ENCODE data around the gene TBC1D23. TPM values are rescaled to one million over a fixed set of nuclear protein-coding genes. Genes with fewer than 3 reads are reported as not detected.

The TBC1D23 gene
- total and polyA plus RNA-seq, 2 experiments from 2014 or later = 22.4 to 34.4 TPM

DNA sequence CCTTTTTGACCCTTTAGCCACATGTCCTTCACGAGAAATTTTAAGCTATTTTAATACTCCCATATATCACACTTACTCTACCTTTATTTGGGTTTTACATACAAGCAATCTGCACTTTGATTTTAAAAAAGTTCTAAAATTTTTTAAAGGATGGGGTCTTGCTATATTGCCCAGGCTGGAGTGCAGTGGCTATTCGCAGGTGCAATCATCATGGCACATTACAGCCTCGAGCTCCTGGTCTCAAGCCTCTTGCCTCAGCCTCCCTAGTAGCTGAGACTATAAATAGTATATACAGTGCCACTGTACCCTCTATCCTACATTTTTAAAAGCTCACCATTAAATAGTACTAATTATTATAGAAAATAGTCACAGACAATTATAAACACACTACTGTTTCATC lies 103.6 kb downstream of the TBC1D23 start:
- peaks cover 3% of the 10 kb centered on the region for H3K27me3 Mint-ChIP-seq (ENCODE audit: insufficient read depth, low read depth, poor library complexity)
- H3K9me3 Mint-ChIP-seq = peaks cover 3% of the 10 kb centered on the region; the same call in 2 of the 3 replicates
- H3F3A ChIP-seq (replicated peaks; ENCODE audit: low read depth) = no peaks in the 10 kb centered on the region
- H3K4me3 ChIP-seq = no peak overlapping the region
- no peak overlapping the region for H3K27ac ChIP-seq (ENCODE audit: low read depth)
- peaks cover 65% of the 10 kb centered on the region for H3K36me3 Mint-ChIP-seq (ENCODE audit: low read depth)
- no peaks in the 10 kb centered on the region for H4K20me1 ChIP-seq (replicated peaks; ENCODE audit: insufficient read depth)
- TF ChIP-seq STAT1 (IDR thresholded peaks at IDR 0.05; ENCODE audit: unreplicated experiment) (no peak), NANOG (IDR thresholded peaks at IDR 0.05; ENCODE audit: borderline replicate concordance) (no peak), ZNF114 (CRISPR knock-in tag; IDR thresholded peaks at IDR 0.05) (no peak), EZH2 (IDR thresholded peaks at IDR 0.05; ENCODE audit: low read depth, unreplicated experiment) (no peak), ZNF331 (CRISPR knock-in tag; IDR thresholded peaks at IDR 0.05; ENCODE audit: low read depth) (no peak), CREB1 (CRISPR knock-in tag; IDR thresholded peaks at IDR 0.05; ENCODE audit: low read depth) (no peak), EZH2phosphoT487 (IDR thresholded peaks at IDR 0.05; ENCODE audit: unreplicated experiment) (no peak), JUNB (IDR thresholded peaks at IDR 0.05; ENCODE audit: unreplicated experiment) (no peak), POLR2AphosphoS5 (IDR thresholded peaks at IDR 0.05; ENCODE audit: low read depth) (no peak)
- TF ChIP-seq, protein P1, sequence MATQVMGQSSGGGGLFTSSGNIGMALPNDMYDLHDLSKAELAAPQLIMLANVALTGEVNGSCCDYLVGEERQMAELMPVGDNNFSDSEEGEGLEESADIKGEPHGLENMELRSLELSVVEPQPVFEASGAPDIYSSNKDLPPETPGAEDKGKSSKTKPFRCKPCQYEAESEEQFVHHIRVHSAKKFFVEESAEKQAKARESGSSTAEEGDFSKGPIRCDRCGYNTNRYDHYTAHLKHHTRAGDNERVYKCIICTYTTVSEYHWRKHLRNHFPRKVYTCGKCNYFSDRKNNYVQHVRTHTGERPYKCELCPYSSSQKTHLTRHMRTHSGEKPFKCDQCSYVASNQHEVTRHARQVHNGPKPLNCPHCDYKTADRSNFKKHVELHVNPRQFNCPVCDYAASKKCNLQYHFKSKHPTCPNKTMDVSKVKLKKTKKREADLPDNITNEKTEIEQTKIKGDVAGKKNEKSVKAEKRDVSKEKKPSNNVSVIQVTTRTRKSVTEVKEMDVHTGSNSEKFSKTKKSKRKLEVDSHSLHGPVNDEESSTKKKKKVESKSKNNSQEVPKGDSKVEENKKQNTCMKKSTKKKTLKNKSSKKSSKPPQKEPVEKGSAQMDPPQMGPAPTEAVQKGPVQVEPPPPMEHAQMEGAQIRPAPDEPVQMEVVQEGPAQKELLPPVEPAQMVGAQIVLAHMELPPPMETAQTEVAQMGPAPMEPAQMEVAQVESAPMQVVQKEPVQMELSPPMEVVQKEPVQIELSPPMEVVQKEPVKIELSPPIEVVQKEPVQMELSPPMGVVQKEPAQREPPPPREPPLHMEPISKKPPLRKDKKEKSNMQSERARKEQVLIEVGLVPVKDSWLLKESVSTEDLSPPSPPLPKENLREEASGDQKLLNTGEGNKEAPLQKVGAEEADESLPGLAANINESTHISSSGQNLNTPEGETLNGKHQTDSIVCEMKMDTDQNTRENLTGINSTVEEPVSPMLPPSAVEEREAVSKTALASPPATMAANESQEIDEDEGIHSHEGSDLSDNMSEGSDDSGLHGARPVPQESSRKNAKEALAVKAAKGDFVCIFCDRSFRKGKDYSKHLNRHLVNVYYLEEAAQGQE (IDR thresholded peaks at IDR 0.05; ENCODE audit: unreplicated experiment) = no peak
- TF ChIP-seq, protein P2, sequence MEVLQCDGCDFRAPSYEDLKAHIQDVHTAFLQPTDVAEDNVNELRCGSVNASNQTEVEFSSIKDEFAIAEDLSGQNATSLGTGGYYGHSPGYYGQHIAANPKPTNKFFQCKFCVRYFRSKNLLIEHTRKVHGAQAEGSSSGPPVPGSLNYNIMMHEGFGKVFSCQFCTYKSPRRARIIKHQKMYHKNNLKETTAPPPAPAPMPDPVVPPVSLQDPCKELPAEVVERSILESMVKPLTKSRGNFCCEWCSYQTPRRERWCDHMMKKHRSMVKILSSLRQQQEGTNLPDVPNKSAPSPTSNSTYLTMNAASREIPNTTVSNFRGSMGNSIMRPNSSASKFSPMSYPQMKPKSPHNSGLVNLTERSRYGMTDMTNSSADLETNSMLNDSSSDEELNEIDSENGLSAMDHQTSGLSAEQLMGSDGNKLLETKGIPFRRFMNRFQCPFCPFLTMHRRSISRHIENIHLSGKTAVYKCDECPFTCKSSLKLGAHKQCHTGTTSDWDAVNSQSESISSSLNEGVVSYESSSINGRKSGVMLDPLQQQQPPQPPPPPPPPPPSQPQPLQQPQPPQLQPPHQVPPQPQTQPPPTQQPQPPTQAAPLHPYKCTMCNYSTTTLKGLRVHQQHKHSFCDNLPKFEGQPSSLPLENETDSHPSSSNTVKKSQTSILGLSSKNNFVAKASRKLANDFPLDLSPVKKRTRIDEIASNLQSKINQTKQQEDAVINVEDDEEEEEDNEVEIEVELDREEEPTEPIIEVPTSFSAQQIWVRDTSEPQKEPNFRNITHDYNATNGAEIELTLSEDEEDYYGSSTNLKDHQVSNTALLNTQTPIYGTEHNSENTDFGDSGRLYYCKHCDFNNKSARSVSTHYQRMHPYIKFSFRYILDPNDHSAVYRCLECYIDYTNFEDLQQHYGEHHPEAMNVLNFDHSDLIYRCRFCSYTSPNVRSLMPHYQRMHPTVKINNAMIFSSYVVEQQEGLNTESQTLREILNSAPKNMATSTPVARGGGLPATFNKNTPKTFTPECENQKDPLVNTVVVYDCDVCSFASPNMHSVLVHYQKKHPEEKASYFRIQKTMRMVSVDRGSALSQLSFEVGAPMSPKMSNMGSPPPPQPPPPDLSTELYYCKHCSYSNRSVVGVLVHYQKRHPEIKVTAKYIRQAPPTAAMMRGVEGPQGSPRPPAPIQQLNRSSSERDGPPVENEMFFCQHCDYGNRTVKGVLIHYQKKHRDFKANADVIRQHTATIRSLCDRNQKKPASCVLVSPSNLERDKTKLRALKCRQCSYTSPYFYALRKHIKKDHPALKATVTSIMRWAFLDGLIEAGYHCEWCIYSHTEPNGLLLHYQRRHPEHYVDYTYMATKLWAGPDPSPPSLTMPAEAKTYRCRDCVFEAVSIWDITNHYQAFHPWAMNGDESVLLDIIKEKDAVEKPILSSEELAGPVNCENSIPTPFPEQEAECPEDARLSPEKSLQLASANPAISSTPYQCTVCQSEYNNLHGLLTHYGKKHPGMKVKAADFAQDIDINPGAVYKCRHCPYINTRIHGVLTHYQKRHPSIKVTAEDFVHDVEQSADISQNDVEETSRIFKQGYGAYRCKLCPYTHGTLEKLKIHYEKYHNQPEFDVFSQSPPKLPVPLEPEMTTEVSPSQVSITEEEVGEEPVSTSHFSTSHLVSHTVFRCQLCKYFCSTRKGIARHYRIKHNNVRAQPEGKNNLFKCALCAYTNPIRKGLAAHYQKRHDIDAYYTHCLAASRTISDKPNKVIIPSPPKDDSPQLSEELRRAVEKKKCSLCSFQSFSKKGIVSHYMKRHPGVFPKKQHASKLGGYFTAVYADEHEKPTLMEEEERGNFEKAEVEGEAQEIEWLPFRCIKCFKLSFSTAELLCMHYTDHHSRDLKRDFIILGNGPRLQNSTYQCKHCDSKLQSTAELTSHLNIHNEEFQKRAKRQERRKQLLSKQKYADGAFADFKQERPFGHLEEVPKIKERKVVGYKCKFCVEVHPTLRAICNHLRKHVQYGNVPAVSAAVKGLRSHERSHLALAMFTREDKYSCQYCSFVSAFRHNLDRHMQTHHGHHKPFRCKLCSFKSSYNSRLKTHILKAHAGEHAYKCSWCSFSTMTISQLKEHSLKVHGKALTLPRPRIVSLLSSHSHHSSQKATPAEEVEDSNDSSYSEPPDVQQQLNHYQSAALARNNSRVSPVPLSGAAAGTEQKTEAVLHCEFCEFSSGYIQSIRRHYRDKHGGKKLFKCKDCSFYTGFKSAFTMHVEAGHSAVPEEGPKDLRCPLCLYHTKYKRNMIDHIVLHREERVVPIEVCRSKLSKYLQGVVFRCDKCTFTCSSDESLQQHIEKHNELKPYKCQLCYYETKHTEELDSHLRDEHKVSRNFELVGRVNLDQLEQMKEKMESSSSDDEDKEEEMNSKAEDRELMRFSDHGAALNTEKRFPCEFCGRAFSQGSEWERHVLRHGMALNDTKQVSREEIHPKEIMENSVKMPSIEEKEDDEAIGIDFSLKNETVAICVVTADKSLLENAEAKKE (CRISPR knock-in tag; IDR thresholded peaks at IDR 0.05) = no peak
- TF ChIP-seq, protein P3, sequence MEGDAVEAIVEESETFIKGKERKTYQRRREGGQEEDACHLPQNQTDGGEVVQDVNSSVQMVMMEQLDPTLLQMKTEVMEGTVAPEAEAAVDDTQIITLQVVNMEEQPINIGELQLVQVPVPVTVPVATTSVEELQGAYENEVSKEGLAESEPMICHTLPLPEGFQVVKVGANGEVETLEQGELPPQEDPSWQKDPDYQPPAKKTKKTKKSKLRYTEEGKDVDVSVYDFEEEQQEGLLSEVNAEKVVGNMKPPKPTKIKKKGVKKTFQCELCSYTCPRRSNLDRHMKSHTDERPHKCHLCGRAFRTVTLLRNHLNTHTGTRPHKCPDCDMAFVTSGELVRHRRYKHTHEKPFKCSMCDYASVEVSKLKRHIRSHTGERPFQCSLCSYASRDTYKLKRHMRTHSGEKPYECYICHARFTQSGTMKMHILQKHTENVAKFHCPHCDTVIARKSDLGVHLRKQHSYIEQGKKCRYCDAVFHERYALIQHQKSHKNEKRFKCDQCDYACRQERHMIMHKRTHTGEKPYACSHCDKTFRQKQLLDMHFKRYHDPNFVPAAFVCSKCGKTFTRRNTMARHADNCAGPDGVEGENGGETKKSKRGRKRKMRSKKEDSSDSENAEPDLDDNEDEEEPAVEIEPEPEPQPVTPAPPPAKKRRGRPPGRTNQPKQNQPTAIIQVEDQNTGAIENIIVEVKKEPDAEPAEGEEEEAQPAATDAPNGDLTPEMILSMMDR (conservative IDR thresholded peaks at IDR 0.05; ENCODE audit: low read depth in 2 of 2) = no peak
- no peak overlapping the region for H2AFZ ChIP-seq
- H3K4me1 ChIP-seq (ENCODE audit: insufficient read depth) = no peaks in the 10 kb centered on the region
- DNase-seq (ENCODE audit: low spot score) (no peak), ATAC-seq (no peak)
- no peak overlapping the region for H3K4me3 Mint-ChIP-seq
- H3K27ac Mint-ChIP-seq = no peak overlapping the region
- H3K4me2 ChIP-seq = no peak overlapping the region
- no peaks in the 10 kb centered on the region for H3K9me2 ChIP-seq (ENCODE audit: insufficient read depth)
- H3K79me2 ChIP-seq (replicated peaks; ENCODE audit: insufficient read depth) = no peaks in the 10 kb centered on the region
- no peaks in the 10 kb centered on the region for H3K27me3 ChIP-seq (ENCODE audit: insufficient read depth)
- peaks cover 25% of the 10 kb centered on the region; the same call in 1 of the 2 replicates for H3K36me3 ChIP-seq (ENCODE audit: insufficient read depth)
- H3K4me1 Mint-ChIP-seq = no peaks in the 10 kb centered on the region

Data from GM23338 (cell line).